Urinary bladder (tissue), 4 donors: Measurements from ENCODE around the gene SPSB2. TPM values are rescaled to one million over a fixed set of nuclear protein-coding genes. Genes with fewer than 3 reads are reported as not detected.

Source experiments
- DNase-seq: peaks from one replicate; pipeline ENCODE4 v3.0.0-alpha.2; 2015; ENCODE audit errors: extremely low spot score
- H3K27ac ChIP-seq: one replicate; pipeline ENCODE4 v1.5.1; 2013; ENCODE audit warnings: low read depth, mild to moderate bottlenecking, moderate library complexity
- H3K36me3 ChIP-seq: one replicate; pipeline ENCODE4 v1.6.1; 2013; ENCODE audit warnings: mild to moderate bottlenecking, moderate library complexity; ENCODE audit not compliant: insufficient read depth
- H3K4me1 ChIP-seq: one replicate; pipeline ENCODE4 v1.6.1; 2013; ENCODE audit warnings: mild to moderate bottlenecking, moderate library complexity; ENCODE audit not compliant: insufficient read depth
- H3K4me3 ChIP-seq: one replicate; pipeline ENCODE4 v1.5.1; 2013; ENCODE audit warnings: low read depth, low read length
- WGBS: extraction: QIAGEN DNeasy Blood & Tissue Kit; methylation state at CpG from one replicate; pipeline ENCODE4 v1.1.7; 2013; 5-methylcytosine and 5-hydroxymethylcytosine counted together
- polyA plus RNA-seq: library from polyadenylated mRNA; stranded (reverse); fragments of 200-250 nt; gene quantifications from one replicate; pipeline ENCODE4 v1.2.3, GENCODE V29; 2013
- total RNA-seq: library from RNA; depleted of rRNA; stranded (reverse); fragments of >200 nt; gene quantifications from one replicate; pipeline ENCODE4 v1.2.3, GENCODE V29; 2014
- donor health status: healthy with polysubstance abuse.
- donor health status: healthy.

SPSB2 gene
- total and polyA plus RNA-seq, 2 donors, result 3.2 to 12.3 TPM

DNA sequence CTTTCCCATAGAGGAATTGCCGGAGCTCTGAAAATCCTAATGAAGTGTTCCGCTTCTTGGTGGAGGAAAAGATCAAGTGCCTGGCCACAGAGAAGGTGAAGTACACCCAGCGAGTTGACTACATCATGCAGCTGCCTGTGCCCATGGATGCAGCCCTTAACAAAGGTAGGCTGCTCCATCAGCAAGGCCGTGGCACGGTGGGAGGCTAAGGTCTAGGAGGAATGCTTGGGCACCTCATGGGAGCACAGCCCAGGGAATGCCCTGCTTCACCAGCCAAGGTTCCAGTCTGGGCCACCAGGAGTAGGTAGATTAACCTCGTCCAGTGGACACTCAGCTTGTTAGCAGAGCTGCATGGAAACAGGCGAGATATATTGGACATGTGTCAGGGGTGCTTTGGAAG, 12.2 kb downstream of the SPSB2 start:
- Histone ChIP-seq H3K27ac (no peak overlapping the region), H3K4me1 (no peaks in the 10 kb centered on the region), H3K4me3 (no peak overlapping the region), H3K36me3 (no peaks in the 10 kb centered on the region)
- no peak for DNase-seq
- 97% methylated on average over 7 of the region's 7 CpGs for WGBS

DNA sequence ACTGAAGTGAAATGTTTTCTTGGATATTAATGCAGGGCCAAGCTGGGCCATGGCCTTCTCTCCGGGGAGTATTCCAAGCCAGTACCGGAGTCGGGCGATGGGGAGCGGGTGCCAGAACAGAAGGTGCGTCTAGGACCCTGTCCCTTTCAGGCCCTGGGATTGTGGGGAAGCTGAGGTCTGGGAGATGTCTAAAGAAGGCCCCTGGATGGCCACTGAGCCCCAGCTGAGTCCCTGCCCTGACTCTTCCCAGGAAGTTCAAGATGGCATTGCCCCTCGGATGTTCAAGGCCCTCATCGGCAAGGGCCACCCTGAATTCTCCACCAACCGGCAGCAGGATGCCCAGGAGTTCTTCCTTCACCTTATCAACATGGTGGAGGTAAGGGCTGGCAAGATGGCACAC, 13.0 kb downstream of the SPSB2 start:
- WGBS, result 95% methylated on average over 9 of the region's 9 CpGs
- H3K4me1 ChIP-seq, result no peaks in the 10 kb centered on the region
- H3K36me3 ChIP-seq, result no peaks in the 10 kb centered on the region
- H3K27ac ChIP-seq, result no peak overlapping the region
- H3K4me3 ChIP-seq, result no peak overlapping the region
- DNase-seq, result no peak

- 96% methylated on average over 2 of the region's 2 CpGs for WGBS
- no peak for DNase-seq
- Histone ChIP-seq H3K4me1 (no peaks in the 10 kb centered on the region), H3K27ac (no peak overlapping the region), H3K36me3 (no peaks in the 10 kb centered on the region), H3K4me3 (no peak overlapping the region)
Measured at GRCh38 chr12:6858799-6859198, 14.3 kb downstream of the SPSB2 start.

DNA sequence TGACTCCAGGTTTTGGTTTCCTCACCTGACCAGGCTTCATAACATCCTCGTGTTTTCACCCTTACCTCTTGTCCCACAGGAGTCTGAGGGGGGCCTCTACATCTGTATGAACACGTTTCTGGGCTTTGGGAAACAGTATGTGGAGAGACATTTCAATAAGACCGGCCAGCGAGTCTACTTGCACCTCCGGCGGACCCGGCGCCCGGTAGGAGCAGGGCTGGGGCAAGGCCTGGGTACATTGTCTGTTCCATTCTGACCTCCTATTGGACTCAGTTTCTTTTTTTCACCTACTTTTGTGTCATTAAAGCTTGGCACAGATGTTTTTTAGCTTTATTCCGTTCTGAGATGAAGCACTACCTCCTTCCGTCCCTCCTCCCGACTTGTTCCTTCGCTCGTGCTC, 17.8 kb downstream of the SPSB2 start:
- H3K27ac ChIP-seq, result no peak overlapping the region

GRCh38 chr12:6854036-6854435, 19.1 kb downstream of the SPSB2 start:
- DNase-seq, result no peak
- no peak overlapping the region for H3K4me3 ChIP-seq
- H3K27ac ChIP-seq, result no peak overlapping the region
- 77% methylated on average over 6 of the region's 6 CpGs for WGBS
- no peaks in the 10 kb centered on the region for H3K4me1 ChIP-seq
- no peaks in the 10 kb centered on the region for H3K36me3 ChIP-seq

More for the DNA sequence above, 17.8 kb downstream of the SPSB2 start:
- no peaks in the 10 kb centered on the region for H3K4me1 ChIP-seq
- no peaks in the 10 kb centered on the region for H3K36me3 ChIP-seq
- 89% methylated on average over 14 of the region's 14 CpGs for WGBS
- no peak for DNase-seq
- no peak overlapping the region for H3K4me3 ChIP-seq

- Histone ChIP-seq H3K4me3 (no peak overlapping the region), H3K27ac (no peak overlapping the region), H3K4me1 (no peaks in the 10 kb centered on the region), H3K36me3 (no peaks in the 10 kb centered on the region)
- no peak for DNase-seq
- WGBS, result 35% methylated on average over 1 of the region's 1 CpG
Measured at GRCh38 chr12:6853626-6854025, 19.5 kb downstream of the SPSB2 start.

- WGBS, result 2% methylated on average over 18 of the region's 18 CpGs
- peak; percentile 39 for DNase-seq
- peak overlapping the region; percentile 53 for H3K4me3 ChIP-seq
Measured at GRCh38 chr12:6852651-6853354, 20.3 kb downstream of the SPSB2 start.

DNA sequence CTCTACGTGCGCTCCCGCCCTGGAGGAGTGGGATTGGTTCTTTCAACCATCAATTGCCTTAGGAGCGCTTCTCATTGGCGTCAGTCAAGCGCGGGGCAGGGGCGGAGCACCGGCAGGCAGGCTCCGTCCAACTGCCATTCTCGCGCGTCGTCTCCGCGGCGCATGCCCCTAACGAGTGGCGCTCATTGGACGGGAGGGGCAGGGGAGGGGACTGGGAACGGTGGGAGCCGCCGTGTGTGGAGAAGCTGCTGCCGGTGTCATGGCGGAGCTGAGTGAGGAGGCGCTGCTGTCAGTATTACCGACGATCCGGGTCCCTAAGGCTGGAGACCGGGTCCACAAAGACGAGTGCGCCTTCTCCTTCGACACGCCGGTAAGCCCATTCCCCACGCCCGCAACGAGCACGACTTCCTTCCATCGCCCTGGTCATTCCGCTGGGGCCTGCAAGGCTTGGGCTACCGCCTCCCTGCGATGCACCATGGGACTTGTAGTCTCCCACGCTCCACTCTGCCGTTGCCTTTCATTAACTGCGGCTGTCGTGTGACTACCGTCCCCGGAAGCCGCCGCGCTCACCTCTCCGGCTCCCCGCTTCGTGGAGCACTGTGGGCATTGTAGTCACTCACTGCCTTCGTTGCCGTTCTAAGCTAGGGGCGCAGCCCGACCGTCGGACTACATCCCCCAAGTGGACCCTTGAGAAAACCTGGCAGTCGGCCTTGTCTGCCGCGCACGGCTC, 21.0 kb downstream of the SPSB2 start, which contains the start of gene USP5:
USP5 (plus strand) TSS at position 230 of the 730 bp plus-strand sequence; CDS start at position 260, 30 bp downstream.
- peak within 1 kb of the TSS; percentile 53 for H3K4me3 ChIP-seq
- H3K27ac ChIP-seq, result peak within 1 kb of the TSS; percentile 68
- WGBS, result under 1% methylated on average over 65 of the region's 65 CpGs
- H3K4me1 ChIP-seq, result no peaks in the 10 kb centered on the region
- no peaks in the 10 kb centered on the region for H3K36me3 ChIP-seq
- DNase-seq, result peak; percentile 99

More at GRCh38 chr12:6852651-6853354, 20.3 kb downstream of the SPSB2 start:
- H3K27ac ChIP-seq, result no peak overlapping the region
- H3K36me3 ChIP-seq, result no peaks in the 10 kb centered on the region
- no peaks in the 10 kb centered on the region for H3K4me1 ChIP-seq

DNA sequence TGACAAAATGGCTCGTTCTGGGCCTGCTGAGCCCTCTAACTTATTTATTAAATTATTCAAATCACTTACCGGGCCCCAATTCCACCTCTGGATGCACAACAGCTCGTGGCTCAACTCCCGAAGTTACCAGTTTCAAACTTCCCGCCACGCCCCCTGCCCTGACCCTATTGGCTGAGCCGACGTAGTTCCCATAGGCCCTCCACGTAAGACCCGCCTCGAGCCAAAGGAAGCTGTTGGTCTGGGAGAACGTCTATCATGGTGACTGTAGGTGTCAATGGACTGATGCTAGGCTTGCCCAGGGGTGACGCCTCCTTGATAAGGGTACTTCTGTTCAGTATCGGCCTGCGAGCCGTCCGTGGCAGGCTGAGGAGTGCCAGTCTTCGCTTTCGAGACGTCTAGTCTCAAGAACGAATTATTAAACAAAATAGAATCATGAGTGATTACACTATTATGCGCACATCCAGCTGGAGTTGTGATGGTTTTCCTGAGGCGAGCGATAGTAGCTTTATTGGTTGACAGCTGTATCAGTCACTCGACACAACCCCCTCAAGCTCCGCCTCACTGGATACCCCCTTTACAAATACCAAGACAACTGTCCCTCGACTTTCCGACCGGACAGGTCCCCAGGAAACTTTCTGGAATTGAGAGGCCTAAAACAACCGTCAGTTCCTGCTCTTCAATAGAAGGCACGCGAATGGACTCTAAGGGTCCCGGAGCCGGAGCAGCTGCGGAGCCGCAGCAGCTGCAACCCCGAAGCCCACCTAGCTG, 21.8 kb downstream of the SPSB2 start, which contains the start of gene CDCA3:
CDCA3 (minus strand) TSS at position 134 of the 768 bp plus-strand sequence. CDS start 334 bp downstream, outside the sequence.
- under 1% methylated on average over 37 of the region's 37 CpGs for WGBS
- Histone ChIP-seq H3K36me3 (no peaks in the 10 kb centered on the region), H3K4me3 (peak within 1 kb of the TSS; percentile 44), H3K4me1 (no peaks in the 10 kb centered on the region), H3K27ac (peak within 1 kb of the TSS; percentile 68)
- DNase-seq, result peak; percentile 96

DNA sequence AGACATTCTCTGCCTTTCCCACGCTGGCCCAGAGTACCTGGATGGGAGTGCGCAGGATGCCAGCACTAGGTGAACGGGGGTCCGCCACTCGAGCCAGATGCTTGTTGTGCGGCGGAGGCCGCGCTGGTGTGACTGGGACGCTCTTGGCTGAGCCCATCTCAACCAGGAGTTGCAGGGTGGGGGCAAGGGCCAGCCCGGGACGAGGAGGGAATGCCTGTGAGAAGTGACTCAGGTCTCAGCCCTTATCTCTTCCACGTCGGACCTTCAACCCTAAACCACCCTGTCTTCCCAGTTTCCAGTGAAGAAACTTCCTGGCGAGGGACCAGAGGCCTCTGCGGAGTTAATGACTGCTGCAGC, 22.3 kb downstream of the SPSB2 start:
- no peak for DNase-seq
- WGBS, result 24% methylated on average over 16 of the region's 16 CpGs
- H3K4me3 ChIP-seq, result no peak overlapping the region
- no peaks in the 10 kb centered on the region for H3K4me1 ChIP-seq
- no peak overlapping the region for H3K27ac ChIP-seq
- no peaks in the 10 kb centered on the region for H3K36me3 ChIP-seq

GRCh38 chr12:6849976-6850560, 23.0 kb downstream of the SPSB2 start:
- WGBS, result 70% methylated on average over 10 of the region's 10 CpGs
- no peaks in the 10 kb centered on the region for H3K36me3 ChIP-seq
- H3K27ac ChIP-seq, result no peak overlapping the region
- no peaks in the 10 kb centered on the region for H3K4me1 ChIP-seq
- no peak overlapping the region for H3K4me3 ChIP-seq
- no peak for DNase-seq

- Histone ChIP-seq H3K4me1 (no peaks in the 10 kb centered on the region), H3K27ac (no peak overlapping the region), H3K36me3 (no peaks in the 10 kb centered on the region), H3K4me3 (no peak overlapping the region)
- no peak for DNase-seq
- WGBS, result 85% methylated on average over 2 of the region's 2 CpGs
Measured at GRCh38 chr12:6849427-6849826, 23.7 kb downstream of the SPSB2 start.

- Histone ChIP-seq H3K4me3 (no peak overlapping the region), H3K27ac (no peak overlapping the region), H3K36me3 (no peaks in the 10 kb centered on the region), H3K4me1 (no peaks in the 10 kb centered on the region)
- 92% methylated on average over 2 of the region's 2 CpGs for WGBS
- no peak for DNase-seq
Measured at GRCh38 chr12:6847676-6848075, 25.4 kb downstream of the SPSB2 start.
